Left cardiac atrium (tissue), 4 donors: ENCODE data around the gene CDC42EP2. TPM values are rescaled to one million over a fixed set of nuclear protein-coding genes. Genes with fewer than 3 reads are reported as not detected.

Source experiments
- ATAC-seq, 2 donors: fragments of 200-7000 bp; cut with Tn5 transposase; one replicate each; pipeline ENCODE4 v1.9.1; 2020; ENCODE audit warnings: mild to moderate bottlenecking in 2 of 2, moderate library complexity in 2 of 2
- DNase-seq: peaks from one replicate; pipeline ENCODE4 v3.0.0-alpha.2; 2020
- intact Hi-C, 2 donors: fragments of 100-400 bp; cut with DNase I; formaldehyde crosslinking; loops; one replicate each; pipeline versions ENCODE4 v1.14.1 to v1.15.1; 2022 to 2023
- total RNA-seq, 2 donors: library from RNA; stranded (reverse); fragmentation: NEBNext Ultra II Directional; extraction: Animal tissue kit (Norgen Biotek cat#: 25700); gene quantifications; one replicate each; pipeline ENCODE4 v1.2.1, GENCODE V29; 2021
- donor health status: DM: no; HTN: yes; CAD: no.
- donor health status: DM: no; HTN: yes; CAD: no; lungs with severe emphysema.
- donor health status: DM: yes; HTN: yes; CAD: no.
- donor health status: Dilated cardiomyopathy.

The CDC42EP2 gene
- total RNA-seq, 2 donors from 2014 or later = 21.7 to 28.9 TPM

DNA sequence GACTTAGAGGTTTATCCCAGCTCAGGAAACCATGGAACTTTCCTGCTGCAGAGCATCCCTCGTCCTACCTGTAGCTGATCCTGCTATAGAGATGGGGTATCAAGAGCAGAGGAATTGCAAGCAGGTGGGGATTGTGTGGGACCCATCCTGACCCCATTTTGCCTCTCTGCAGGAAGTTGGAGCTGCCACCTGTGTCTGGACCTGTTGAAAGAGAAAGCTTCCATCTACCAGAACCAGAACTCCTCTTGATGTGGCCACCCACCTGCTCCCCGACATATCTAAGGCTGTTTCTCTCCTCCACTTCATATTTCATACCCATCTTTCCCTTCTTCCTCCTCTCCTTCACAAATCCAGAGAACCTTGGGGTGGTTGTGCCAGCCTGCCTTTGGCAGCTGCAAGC is 36.8 kb downstream of the CDC42EP2 start:
- DNase-seq = no peak

DNA sequence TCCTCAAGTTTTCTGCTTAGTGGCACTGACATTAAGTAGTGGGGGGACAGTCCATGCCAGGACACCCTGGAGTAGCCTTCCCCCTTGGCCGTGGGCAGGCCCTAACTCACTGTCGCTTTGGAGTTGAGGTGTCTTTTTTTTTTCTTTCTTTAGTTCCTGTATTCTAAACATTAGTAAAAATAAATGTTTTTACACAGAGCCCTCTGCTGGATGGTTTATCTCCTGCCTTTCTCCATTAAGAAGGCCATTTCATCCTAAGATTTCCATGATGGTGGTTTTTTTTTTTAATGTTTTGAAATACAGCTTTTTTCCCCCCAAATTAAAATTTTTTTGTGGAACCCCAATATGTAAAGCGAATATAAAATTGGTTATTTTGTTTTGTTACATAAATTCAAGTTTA is 38.1 kb downstream of the CDC42EP2 start:
- DNase-seq (no peak), ATAC-seq (no peak)
- intact Hi-C loops = no loop called here

More for the DNA sequence above, 36.8 kb downstream of the CDC42EP2 start:
- intact Hi-C loops = no loop called here
- no peak for ATAC-seq

DNA sequence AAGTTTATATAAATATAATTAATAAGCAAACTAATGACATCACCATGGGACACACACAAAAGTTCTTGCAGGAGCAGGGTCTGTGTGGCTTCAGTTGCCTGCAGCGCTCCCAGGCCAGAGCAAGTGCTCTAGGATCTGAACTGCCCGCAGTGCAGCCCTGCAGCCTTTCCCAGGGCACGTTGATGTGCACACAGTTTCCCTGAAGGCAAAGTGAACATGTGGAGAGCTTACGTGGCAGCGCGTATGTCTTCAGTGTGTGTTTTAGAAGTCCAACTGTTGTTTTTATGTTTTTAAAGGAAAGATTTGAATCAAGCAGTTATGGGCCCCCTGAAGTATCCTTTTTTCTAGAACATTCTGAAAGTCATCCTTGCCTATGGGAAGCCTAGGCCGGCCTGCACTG is 38.7 kb downstream of the CDC42EP2 start:
- intact Hi-C loops = no loop called here
- ATAC-seq (no peak), DNase-seq (no peak)

DNA sequence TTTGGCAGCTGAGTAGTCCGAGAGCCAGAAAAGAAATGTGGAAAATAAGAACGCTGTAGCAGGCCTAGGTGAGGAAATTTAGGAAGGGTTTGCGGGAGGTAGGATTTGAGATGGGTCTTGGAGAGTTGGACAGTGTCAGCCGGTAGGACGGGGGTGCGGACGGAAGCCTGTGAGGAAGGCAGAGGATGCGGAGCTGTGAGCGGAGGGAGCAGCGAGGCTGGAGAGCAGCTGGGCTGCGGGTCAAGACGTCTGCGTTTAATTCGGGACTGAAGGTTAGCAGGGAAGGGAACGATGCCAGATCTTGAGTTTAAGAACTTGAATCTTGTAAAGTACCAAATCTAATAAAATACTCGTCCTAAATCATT is 39.2 kb downstream of the CDC42EP2 start:
- intact Hi-C loops = no loop called here
- ATAC-seq (peak; percentile 15 to 17), DNase-seq (no peak)

DNA sequence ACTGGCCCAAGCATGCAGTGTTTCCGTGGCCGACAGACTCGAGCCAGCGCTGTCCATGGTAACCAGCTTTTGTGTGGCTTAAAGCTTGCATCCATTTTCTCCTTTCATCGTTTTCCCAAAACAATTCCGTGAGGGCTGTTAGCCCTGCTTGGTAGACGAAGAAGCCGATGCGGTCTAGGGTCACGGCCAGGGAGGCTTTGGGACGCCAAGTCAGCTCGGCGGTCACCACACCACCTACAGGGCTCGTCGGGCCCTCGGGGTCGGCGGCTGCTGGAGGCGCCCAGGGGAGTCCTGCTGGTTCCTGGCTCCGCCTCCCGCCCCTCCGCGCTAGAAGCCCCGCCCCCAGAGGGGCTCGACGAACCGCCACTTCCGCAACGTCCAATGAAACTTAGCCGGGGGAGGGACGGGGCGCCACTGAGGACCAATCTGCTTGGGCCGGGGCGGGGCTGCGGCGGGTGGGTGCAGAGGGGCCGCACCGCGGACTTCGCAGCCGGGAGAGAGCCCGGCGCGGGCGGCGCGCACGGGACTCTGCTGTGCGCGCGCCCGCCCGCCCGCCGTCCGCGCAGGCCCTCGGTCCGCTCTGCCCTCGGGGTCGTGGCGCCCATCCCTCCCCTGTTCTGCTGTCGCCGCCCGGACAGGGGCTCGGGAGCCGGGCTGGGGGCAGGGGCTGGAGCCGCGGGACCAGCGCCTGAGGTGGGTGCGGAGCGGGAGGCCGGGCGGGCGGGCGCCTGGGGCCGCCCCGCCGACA is 39.8 kb downstream of the CDC42EP2 start, which contains the start of gene TIGD3:
Gene TIGD3 (plus strand): TSS at position 487 of the 748 bp plus-strand sequence. CDS start 1,058 bp downstream, outside the sequence.
- ATAC-seq = peak; percentile 96 to 98
- intact Hi-C loops = no loop called here
- peak; percentile 99 for DNase-seq

DNA sequence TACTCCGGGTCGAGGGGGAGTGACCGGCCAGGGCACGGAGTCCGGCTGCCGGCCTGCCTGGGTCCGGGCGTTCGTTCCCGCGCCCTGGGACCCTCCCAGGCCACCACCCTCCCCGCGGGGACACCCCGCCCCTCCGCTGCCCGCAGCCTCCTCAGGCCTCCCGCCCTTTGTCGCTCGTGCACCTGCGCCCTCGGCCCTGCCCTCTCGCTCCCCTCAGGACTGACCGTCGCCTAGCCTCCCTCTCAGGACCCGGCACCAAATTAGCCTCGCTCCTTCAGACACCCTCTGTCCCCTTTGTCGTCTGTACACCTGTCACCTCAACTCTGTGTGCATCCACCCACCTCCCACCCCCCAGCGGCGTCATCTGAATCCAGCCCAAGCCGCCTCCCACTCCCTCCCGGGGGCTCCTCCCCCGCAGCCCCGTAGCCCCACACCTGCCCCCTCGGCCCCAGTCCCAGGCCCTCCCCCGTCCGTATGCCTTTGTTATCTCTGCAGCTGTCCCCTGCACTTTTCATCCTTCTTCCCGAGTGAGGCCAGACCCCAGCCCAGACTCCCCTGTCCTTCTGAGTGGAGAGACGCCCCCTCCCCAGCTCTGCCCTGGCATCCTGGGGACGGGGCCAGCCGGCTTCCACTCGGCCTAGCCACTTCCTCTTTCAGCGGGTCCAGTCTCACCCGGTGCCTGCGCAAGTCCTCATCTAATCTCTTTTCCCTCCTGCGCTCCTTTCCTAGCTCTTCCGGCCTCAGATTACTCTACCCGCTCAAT is 40.5 kb downstream of the CDC42EP2 start:
- intact Hi-C loops = no loop called here
- DNase-seq = peak; percentile 39
- ATAC-seq = peak; percentile 2 to 5

DNA sequence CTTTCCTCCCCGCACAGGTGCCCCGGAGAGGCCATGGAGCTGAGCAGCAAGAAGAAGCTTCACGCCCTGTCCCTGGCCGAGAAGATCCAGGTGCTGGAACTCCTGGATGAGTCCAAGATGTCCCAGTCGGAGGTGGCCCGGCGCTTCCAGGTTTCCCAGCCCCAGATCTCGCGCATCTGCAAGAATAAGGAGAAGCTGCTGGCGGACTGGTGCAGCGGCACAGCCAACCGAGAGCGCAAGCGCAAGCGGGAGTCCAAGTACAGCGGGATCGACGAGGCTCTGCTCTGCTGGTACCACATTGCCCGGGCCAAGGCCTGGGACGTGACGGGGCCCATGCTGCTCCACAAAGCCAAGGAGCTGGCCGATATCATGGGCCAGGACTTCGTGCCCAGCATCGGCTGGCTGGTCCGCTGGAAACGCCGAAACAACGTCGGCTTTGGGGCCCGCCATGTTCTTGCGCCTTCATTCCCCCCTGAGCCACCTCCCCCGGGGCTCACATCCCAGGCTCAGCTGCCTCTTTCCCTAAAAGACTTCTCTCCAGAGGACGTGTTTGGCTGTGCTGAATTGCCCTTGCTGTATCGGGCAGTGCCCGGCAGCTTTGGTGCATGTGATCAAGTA is 41.2 kb downstream of the CDC42EP2 start:
- intact Hi-C loops = no loop called here
- DNase-seq = peak; percentile 60
- ATAC-seq = peak in 1 of 2 donors; percentile 2

DNA sequence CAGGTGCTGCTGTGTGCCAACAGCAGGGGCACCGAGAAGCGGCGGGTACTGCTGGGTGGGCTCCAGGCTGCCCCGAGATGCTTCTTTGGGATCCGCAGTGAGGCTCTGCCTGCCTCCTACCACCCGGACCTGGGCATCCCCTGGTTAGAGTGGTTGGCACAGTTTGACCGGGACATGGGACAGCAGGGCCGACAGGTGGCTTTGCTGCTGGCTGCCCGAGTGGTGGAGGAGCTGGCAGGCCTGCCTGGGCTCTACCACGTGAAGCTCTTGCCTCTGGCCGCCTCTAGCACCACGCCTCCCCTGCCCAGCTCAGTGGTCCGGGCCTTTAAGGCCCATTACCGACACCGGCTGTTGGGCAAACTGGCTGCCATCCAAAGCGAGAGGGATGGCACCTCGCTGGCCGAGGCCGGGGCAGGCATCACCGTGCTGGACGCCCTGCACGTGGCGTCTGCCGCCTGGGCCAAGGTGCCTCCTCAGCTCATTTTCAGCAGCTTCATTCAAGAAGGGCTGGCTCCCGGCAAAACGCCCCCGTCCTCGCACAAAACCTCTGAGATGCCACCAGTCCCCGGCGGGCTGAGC is 41.8 kb downstream of the CDC42EP2 start:
- intact Hi-C loops = no loop called here
- ATAC-seq (no peak), DNase-seq (peak; percentile 36)

DNA sequence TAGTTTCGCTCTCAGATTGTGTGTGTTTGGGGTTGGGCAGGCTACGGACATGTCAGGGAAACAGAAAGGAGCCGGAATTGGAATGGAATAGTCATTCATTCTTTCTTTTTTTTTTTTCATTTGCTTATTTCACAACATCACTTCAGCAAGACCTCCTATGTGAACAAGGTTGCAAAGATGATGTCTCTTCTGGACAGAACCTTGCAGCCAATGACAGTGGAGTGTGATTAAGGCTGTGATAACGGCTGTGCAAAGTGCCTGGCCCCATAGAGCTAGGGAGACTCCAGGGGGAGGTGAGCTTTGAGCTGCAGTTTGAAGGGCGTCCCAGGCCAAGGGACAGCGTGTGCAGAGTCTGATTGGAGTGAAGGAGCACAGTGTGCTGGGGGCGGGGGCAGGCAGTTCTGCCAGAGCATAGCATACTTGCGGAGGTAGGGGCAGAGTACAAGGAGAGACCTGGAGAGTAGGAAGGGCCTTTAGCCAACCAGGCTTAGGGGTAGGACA is 43.2 kb downstream of the CDC42EP2 start:
- intact Hi-C loops = no loop called here
- DNase-seq = no peak
- no peak for ATAC-seq

DNA sequence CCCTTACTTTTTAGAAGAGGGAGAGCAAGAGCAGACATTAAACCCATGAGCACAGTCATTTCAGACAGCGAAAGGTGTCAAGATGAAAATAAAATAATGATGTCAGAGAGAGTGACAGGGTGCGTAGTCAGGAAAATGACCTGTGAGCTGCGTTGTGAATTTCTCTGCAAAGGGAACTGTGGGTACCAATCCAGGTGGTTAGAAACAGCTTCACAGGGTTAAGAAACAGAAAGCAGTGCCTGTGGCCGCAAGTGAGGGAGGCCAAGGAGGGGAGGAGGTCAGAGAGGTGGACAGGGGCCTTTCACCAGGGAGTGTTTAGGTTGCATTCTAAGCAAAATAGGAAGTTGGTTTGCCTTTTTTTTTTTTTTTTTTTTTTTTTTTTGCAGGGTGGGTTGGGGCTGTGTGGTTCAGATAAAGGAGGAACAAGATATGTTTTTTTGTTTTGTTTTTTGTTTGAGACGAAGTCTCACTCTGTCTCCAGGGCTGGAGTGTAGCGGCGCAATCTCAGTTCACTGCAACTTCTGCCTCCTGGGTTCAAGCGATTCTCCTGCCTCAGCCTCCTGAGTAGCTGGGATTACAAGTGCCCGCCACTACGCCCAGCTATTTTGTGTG is 47.8 kb downstream of the CDC42EP2 start:
- ATAC-seq = no peak
- intact Hi-C loops = no loop called here
- DNase-seq = peak; percentile 6

DNA sequence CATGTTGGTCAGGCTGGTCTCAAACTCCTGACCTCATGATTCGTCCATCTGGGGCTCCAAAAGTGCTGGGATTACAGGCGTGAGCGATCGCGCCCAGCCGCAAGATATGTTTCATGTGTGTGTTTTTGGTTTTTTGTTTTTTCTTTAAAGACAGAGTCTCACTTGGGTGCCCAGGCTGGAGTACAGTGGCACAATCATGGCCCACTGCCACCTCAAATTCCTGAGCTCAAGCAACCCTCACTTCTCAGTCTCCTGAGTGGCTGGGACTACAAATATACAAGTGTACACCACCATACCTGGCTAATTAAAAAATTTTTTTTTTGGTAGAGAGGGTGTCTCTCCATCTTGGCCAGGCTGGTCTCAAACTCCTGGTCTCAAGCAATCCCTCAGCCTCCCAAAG is 48.3 kb downstream of the CDC42EP2 start:
- no peak for ATAC-seq
- intact Hi-C loops = no loop called here
- DNase-seq = peak; percentile 10

DNA sequence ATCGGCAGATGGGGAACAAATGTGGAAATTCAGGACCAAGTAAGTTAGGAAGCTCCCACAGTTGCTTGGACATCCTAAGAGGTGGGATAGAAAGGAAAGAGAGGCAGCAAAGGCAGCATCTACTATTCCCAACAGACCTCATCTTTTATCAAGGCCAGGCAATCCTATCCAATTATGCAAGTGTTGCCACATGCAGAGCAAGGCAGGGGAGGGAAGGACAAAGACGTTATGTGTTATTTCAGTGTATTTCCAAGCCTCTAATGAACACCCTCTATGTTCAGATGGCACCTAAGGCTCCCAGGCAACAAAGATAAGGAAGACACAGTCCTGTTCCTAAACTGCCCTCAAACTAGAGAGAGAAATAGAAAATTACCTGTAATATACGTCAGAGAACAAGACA is 49.1 kb downstream of the CDC42EP2 start:
- ATAC-seq = no peak
- intact Hi-C loops = no loop called here

DNA sequence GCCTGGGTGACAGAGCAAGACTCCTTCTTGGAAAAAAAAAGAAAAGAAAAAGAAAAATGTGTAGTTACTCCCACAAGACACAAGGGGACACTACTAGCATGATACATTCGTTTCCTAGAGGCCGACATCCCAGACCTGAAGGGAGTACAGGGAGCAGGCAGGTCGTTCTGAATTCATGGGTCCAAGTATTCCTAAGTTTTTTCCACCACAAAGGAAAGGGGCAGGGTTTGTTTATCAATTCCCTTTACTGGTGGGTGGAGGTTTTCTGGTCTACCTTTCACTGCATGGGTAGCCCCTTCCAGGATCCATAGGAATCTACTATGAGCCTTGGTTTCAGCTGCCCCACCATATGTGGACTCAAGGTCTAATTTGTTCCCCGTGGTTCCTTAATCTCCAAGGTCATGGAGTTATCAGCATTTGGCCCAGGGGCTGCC is 51.7 kb downstream of the CDC42EP2 start:
- no peak for DNase-seq
- ATAC-seq = peak; percentile 73 to 81
- intact Hi-C loops = loop anchor here (1.0 to 5.0 kb wide), 2 partner anchors 144 to 146 kb away; no protein-coding TSS in a partner anchor

More for the DNA sequence above, 49.1 kb downstream of the CDC42EP2 start:
- DNase-seq = no peak

DNA sequence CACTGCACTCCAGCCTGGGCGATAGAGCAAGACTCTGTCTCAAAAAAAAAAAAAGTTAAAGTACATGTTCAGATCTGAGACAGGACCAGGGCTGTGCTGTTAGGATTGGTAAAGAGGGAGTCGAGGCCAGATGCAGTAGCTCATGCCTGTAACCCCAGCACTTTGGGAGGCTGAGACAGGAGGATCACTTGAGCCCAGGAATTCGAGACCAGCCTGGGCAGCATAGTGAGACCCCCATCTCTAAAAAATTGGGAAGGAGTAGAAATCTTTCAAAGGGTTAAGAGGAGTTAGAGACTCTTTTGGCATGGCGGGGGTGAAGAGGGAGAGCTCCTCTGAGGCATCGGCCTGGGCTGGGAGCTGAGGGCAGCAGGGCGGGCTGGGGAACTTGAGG is 56.0 kb downstream of the CDC42EP2 start:
- no peak for ATAC-seq
- DNase-seq = no peak
- intact Hi-C loops = no loop called here

Other genes starting within 250 kb of the CDC42EP2 start
- 1 to 10 TPM in 1 of 2 donors, under 1 TPM in 1; 0.81 to 2.5 TPM for gene CDCA5, start 230.8 kb upstream of the CDC42EP2 start, total RNA-seq
- 10 to 100 TPM; 26.2 to 26.5 TPM for gene ZFPL1, start 230.6 kb upstream of the CDC42EP2 start, total RNA-seq
- gene VPS51, start 218.7 kb upstream of the CDC42EP2 start, total RNA-seq = 10 to 100 TPM; 52.7 to 70.1 TPM
- 10 to 100 TPM; 50.0 to 53.2 TPM for gene TM7SF2, start 203.0 kb upstream of the CDC42EP2 start, total RNA-seq
- gene ZNHIT2, start 197.2 kb upstream of the CDC42EP2 start, total RNA-seq = 1 to 10 TPM; 6.6 to 8.2 TPM
- 100 to 1,000 TPM; 651 to 723 TPM for gene FAU, start 192.7 kb upstream of the CDC42EP2 start, total RNA-seq
- gene MRPL49, start 192.5 kb upstream of the CDC42EP2 start, total RNA-seq = 10 to 100 TPM; 26.3 to 33.4 TPM
- 10 to 100 TPM; 33.2 to 41.6 TPM for gene SYVN1, start 180.3 kb upstream of the CDC42EP2 start, total RNA-seq
- not detected for gene SPDYC, start 144.6 kb upstream of the CDC42EP2 start, total RNA-seq
- gene CAPN1, start 132.9 kb upstream of the CDC42EP2 start, total RNA-seq = 10 to 100 TPM; 86.9 to 92.4 TPM
- 1 to 10 TPM; 5.3 to 7.3 TPM for gene POLA2, start 52.9 kb upstream of the CDC42EP2 start, total RNA-seq
- 10 to 100 TPM; 46.7 to 47.7 TPM for gene DPF2, start 19.0 kb downstream of the CDC42EP2 start, total RNA-seq
- under 1 TPM in 1 of 2 donors, not detected in 1; 0.12 TPM for gene TIGD3, start 39.9 kb downstream of the CDC42EP2 start, total RNA-seq
- 1 to 10 TPM; 4.1 to 7.2 TPM for gene SLC25A45, start 67.8 kb downstream of the CDC42EP2 start, total RNA-seq
- 10 to 100 TPM; 13.4 to 21.5 TPM for gene FRMD8, start 71.8 kb downstream of the CDC42EP2 start, total RNA-seq
- 100 to 1,000 TPM; 405 to 657 TPM for gene NEAT1, start 107.9 kb downstream of the CDC42EP2 start, total RNA-seq
- 1,000 to 10,000 TPM; 4,098 to 7,342 TPM for gene MALAT1, start 184.2 kb downstream of the CDC42EP2 start, total RNA-seq
- gene SCYL1, start 210.2 kb downstream of the CDC42EP2 start, total RNA-seq = 10 to 100 TPM; 51.5 to 67.3 TPM
- 10 to 100 TPM; 85.6 to 96.2 TPM for gene LTBP3, start 243.5 kb downstream of the CDC42EP2 start, total RNA-seq